ENCODE measurements around the gene ZNF3.

- TF ChIP-seq POLR2A (IDR thresholded peaks at IDR 0.05) = no peak
- TF ChIP-seq CTCF (IDR thresholded peaks at IDR 0.05) = no peak
- TF ChIP-seq POLR2AphosphoS5 (IDR thresholded peaks at IDR 0.05) = no peak
Observed at GRCh38 chr7:100072462-100072861, 9.1 kb downstream of the ZNF3 start.
